B cell (primary cell): Measurements from ENCODE around the gene MAP2K5. TPM values are rescaled to one million over a fixed set of nuclear protein-coding genes. Genes with fewer than 3 reads are reported as not detected.

Experiments used
- ATAC-seq: fragments of 200-7000 bp; cut with Tn5 transposase; one replicate; pipeline ENCODE4 v1.10.0; 2021; ENCODE audit warnings: low read depth, mild to moderate bottlenecking, moderate number of reproducible peaks, moderate library complexity
- CTCF ChIA-PET: fragments of 350-600 bp; sonication (Branson Sonifier 250); formaldehyde crosslinking; loops from one replicate; lab custom pipeline; 2021; ENCODE audit warnings: antibody characterized with exemption, inconsistent platforms; lab: Charles Lee
- POLR2A ChIA-PET: fragments of 350-600 bp; sonication (Branson Sonifier 250); formaldehyde crosslinking; loops from one replicate; lab custom pipeline; 2021; ENCODE audit warnings: antibody characterized with exemption; lab: Charles Lee
- DNase-seq: peaks from one replicate; pipeline ENCODE4 v3.0.0; 2013
- H2AFZ ChIP-seq: 2 replicates; pipeline ENCODE4 v1.6.1; 2012; ENCODE audit warnings: mild to moderate bottlenecking, low read depth, low read length; ENCODE audit not compliant: insufficient read depth, poor library complexity, severe bottlenecking
- H3K27ac ChIP-seq, 2 donors: 1 replicate in 1 of 2; 2 replicates in 1 of 2; pipeline ENCODE4 v1.5.1; 2012 to 2013; ENCODE audit warnings: low read length in 2 of 2, mild to moderate bottlenecking in 2 of 2, moderate library complexity in 1 of 2
- H3K27me3 ChIP-seq, 4 experiments: fragments of 200-600 bp in 1 of 4; sonication (generic) in 1 of 4; replicated peaks in 1 of 4; 1 replicate in 2 of 4; 2 replicates in 2 of 4; pipeline versions ENCODE4 v1.6.1 to v1.7.0; 2013 to 2016; ENCODE audit warnings: low read length in 3 of 4, mild to moderate bottlenecking in 2 of 4, mixed read lengths in 1 of 4, moderate library complexity in 1 of 4; ENCODE audit not compliant: insufficient read depth in 4 of 4, control insufficient read depth in 3 of 4; ENCODE audit errors: control extremely low read depth in 1 of 4
- H3K36me3 ChIP-seq, 2 experiments: replicated peaks in 1 of 2; 1 replicate in 1 of 2; 2 replicates in 1 of 2; pipeline versions ENCODE4 v1.6.1 to v1.7.1; 2013; ENCODE audit warnings: low read length in 1 of 2; ENCODE audit not compliant: insufficient read depth in 2 of 2, control insufficient read depth in 1 of 2; ENCODE audit errors: control extremely low read depth in 1 of 2, extremely low read depth in 1 of 2
- H3K4me1 ChIP-seq, 2 donors: fragments of 200-600 bp in 1 of 2; sonication (generic) in 1 of 2; 1 replicate in 1 of 2; 2 replicates in 1 of 2; pipeline versions ENCODE4 v1.5.1 to v1.6.1; 2013 to 2017; ENCODE audit warnings: low read length in 2 of 2; ENCODE audit not compliant: control insufficient read depth in 2 of 2, insufficient read depth in 2 of 2
- H3K4me2 ChIP-seq: replicated peaks from 2 replicates; pipeline ENCODE3; 2012; ENCODE audit warnings: mild to moderate bottlenecking, low read depth, low read length; ENCODE audit not compliant: poor library complexity, severe bottlenecking
- H3K4me3 ChIP-seq, 5 experiments: fragments of 200-600 bp in 1 of 5; sonication (generic) in 1 of 5; 1 replicate in 3 of 5; 2 replicates in 2 of 5; pipeline versions ENCODE4 v1.5.1 to v1.7.0; 2011 to 2016; ENCODE audit warnings: low read length in 4 of 5, mild to moderate bottlenecking in 4 of 5, low read depth in 2 of 5, control low read depth in 1 of 5, moderate library complexity in 1 of 5; ENCODE audit not compliant: insufficient read depth in 1 of 5; ENCODE audit errors: control extremely low read depth in 1 of 5, extremely low read depth in 1 of 5
- H3K79me2 ChIP-seq: fragments of 200-600 bp; sonication (generic); one replicate; pipeline ENCODE4 v1.6.0; 2016; ENCODE audit warnings: low read length; ENCODE audit not compliant: control insufficient read depth, insufficient read depth
- H3K9ac ChIP-seq: fragments of 200-600 bp; sonication (generic); 2 replicates; pipeline ENCODE4 v1.6.1; 2017; ENCODE audit warnings: mild to moderate bottlenecking, low read length, moderate library complexity
- H3K9me3 ChIP-seq, 3 donors: one replicate each; pipeline versions ENCODE4 v1.6.1 to v1.7.1; 2013; ENCODE audit warnings: low read length in 2 of 3; ENCODE audit not compliant: control insufficient read depth in 2 of 3, insufficient read depth in 1 of 3; ENCODE audit errors: control extremely low read depth in 1 of 3
- H4K20me1 ChIP-seq: 2 replicates; pipeline ENCODE4 v1.6.0; 2012; ENCODE audit warnings: mild to moderate bottlenecking, low read length; ENCODE audit not compliant: insufficient read depth, control insufficient read depth, poor library complexity, severe bottlenecking
- H3K27ac Mint-ChIP-seq: one replicate; pipeline ENCODE4 v1.8.0; 2021; ENCODE audit warnings: mixed read lengths
- H3K27me3 Mint-ChIP-seq: one replicate; pipeline ENCODE4 v1.8.0; 2021; ENCODE audit warnings: mixed read lengths
- H3K4me1 Mint-ChIP-seq: one replicate; pipeline ENCODE4 v1.8.0; 2021; ENCODE audit warnings: mixed read lengths
- H3K4me3 Mint-ChIP-seq: one replicate; pipeline ENCODE4 v1.8.0; 2021; ENCODE audit warnings: mixed read lengths
- H3K9me3 Mint-ChIP-seq: one replicate; pipeline ENCODE4 v1.8.0; 2022; ENCODE audit warnings: mixed read lengths; ENCODE audit not compliant: insufficient read depth
- CTCF ChIP-seq: fragments of 200-600 bp; IDR thresholded peaks from one replicate; pipeline ENCODE4 v1.8.0; 2022; ENCODE audit warnings: antibody characterized with exemption, mild to moderate bottlenecking
- EZH2 ChIP-seq: IDR thresholded peaks from 2 replicates; pipeline ENCODE4 v1.6.1; 2012; ENCODE audit warnings: borderline replicate concordance, low read depth, mild to moderate bottlenecking, moderate library complexity, low read length; ENCODE audit not compliant: insufficient read depth, poor library complexity, severe bottlenecking
- WGBS: methylation state at CpG from one replicate; pipeline ENCODE4 v1.1.5; 2013; ENCODE audit warnings: missing lambda C conversion rate; ENCODE audit not compliant: insufficient coverage; 5-methylcytosine and 5-hydroxymethylcytosine counted together
- intact Hi-C: fragments of 100-400 bp; cut with micrococcal nuclease; formaldehyde crosslinking; loops from one replicate; pipeline ENCODE4 v1.10.0; 2022
- polyA plus RNA-seq: library from polyadenylated mRNA; depleted of rRNA; stranded (reverse); fragments of >200 nt; gene quantifications from 2 replicates; pipeline ENCODE4 v1.2.3, GENCODE V29; 2012
- total RNA-seq, 2 donors: library from RNA; stranded (reverse); fragments of 120-200 nt in 1 of 2; gene quantifications; 1 replicate in 1 of 2; 2 replicates in 1 of 2; pipeline versions ENCODE4 v1.2.3 to v1.2.4, GENCODE V29; 2013 to 2022

The MAP2K5 gene
- total and polyA plus RNA-seq, 2 donors (not counting 1 experiment from before 2014, with no cell fraction given), result 11.1 to 40.0 TPM

- POLR2A ChIA-PET, result interaction anchor here (0.6 to 2.5 kb wide), 3 partner anchors 11 to 442 kb away, joined by 3 to 22 read pairs (median 7); partner anchors contain the start of genes FEM1B and SKOR1
- intact Hi-C loops, result loop anchor here (1.0 to 5.0 kb wide), 5 partner anchors 13 to 968 kb away; partner anchors contain the start of gene C15orf61
Measured at GRCh38 chr15:67835297-67836133, 293.0 kb downstream of the MAP2K5 start.

More at GRCh38 chr15:67835297-67836133, 293.0 kb downstream of the MAP2K5 start:
- no peaks in the 10 kb centered on the region for H3K9me3 Mint-ChIP-seq
- peak overlapping the region; percentile 37 for H3K27ac Mint-ChIP-seq
- peak overlapping the region; percentile 89 for H3K4me2 ChIP-seq
- peak overlapping the region; percentile 19 to 74 (median 48) for H3K4me3 ChIP-seq
- H3K27me3 ChIP-seq, result peaks cover 3 to 73% (median 45%) of the 10 kb centered on the region in 4 experiments
- peak overlapping the region; percentile 88 for H3K4me3 Mint-ChIP-seq
- H3K9me3 ChIP-seq, result peaks cover 0 to 41% (median 0%) of the 10 kb centered on the region in 3 donors
- no peaks in the 10 kb centered on the region for H3K79me2 ChIP-seq
- no peak overlapping the region for H3K27ac ChIP-seq
- CTCF ChIA-PET, result interaction anchor here (0.7 to 5.7 kb wide), 17 partner anchors 10 to 932 kb away, joined by 3 to 177 read pairs (median 3); no protein-coding TSS in a partner anchor
- H3K27me3 Mint-ChIP-seq, result peaks cover 52% of the 10 kb centered on the region
- peaks cover 62% of the 10 kb centered on the region for H3K4me1 Mint-ChIP-seq
- peak overlapping the region; percentile 64 for H2AFZ ChIP-seq
- no peaks in the 10 kb centered on the region for H3K36me3 ChIP-seq
- peaks cover 51 to 52% of the 10 kb centered on the region in 2 donors for H3K4me1 ChIP-seq
- TF ChIP-seq CTCF (no peak), EZH2 (peak; percentile 87)
- WGBS, result 6% methylated on average over 59 of the region's 59 CpGs
- peak; percentile 65 for DNase-seq
- peak overlapping the region; percentile 65 for H3K9ac ChIP-seq
- ATAC-seq, result no peak
- no peaks in the 10 kb centered on the region for H4K20me1 ChIP-seq
